Activated CD4-positive, alpha-beta T cell treated with anti-CD3 and anti-CD28 coated beads, Interleukin-10, Interleukin-2, amounts not matched to agents 100 ng/mL and 50 ng/mL, durations not matched to agents 16 hours and 8 hours (primary cell): ENCODE results near the gene SLC25A10.
"Not testable (repeated sequence)": the region's sequence is repeated elsewhere in the genome, so short reads cannot be mapped to it uniquely, and the experiment has no call there.

Experiments
- DNase-seq: peaks from one replicate; pipeline ENCODE4 v3.0.0-alpha.2; 2020

The SLC25A10 gene

GRCh38 chr17:81722184-81723120 is 10.4 kb downstream of the SLC25A10 start:
- no peak for DNase-seq

DNA sequence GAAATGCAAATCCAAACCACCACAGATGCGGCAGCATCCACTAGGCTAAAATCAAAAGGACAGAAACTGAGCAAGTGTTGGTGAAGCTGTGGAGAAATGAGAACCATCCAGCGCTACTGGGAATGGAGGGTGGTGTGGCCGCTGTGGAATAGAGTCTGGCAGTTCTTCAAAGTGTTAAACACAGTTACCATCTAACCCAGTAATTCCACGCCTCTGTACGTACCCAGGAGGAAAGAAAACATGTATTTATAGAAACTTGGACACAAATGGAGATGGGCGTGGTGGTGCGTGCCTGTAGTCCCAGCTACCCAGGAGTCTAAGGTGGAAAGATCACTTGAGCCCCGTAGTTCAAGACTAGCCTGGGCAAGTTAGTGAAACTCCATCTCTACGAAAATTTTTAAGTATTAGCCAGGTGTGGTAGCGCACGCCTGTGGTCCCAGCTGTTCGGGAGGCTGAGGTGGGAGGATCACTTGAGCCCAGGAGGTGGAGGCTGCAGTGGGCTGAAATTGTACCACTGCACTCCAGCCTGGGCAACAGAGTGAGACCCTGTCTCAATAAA is 11.6 kb downstream of the SLC25A10 start:
- DNase-seq = no peak

DNA sequence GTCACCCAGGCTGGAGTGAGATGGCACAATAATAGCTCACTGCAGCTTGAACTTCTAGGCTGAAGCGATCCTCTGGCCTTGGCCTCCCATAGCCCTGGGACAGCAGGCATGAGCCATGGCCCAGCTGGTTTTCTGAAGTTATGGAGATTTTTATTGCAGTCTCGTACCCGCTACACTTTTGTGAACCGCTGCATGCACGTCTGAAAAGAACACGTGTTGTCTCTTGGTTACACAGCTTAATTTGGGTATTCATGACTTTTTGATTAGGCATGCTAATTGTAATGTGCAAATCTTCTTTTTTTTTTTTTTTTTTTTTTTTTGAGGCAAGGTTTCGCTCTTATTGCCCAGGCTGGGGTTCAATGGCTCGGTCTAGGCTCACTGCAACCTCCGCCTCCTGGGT is 13.4 kb downstream of the SLC25A10 start:
- no peak for DNase-seq

- no peak for DNase-seq
Measured at GRCh38 chr17:81726004-81726403, 13.9 kb downstream of the SLC25A10 start.

- no peak for DNase-seq
Measured at GRCh38 chr17:81727324-81728031, 15.4 kb downstream of the SLC25A10 start.

GRCh38 chr17:81733507-81734404 is 21.7 kb downstream of the SLC25A10 start:
- DNase-seq = peak; percentile 79

DNA sequence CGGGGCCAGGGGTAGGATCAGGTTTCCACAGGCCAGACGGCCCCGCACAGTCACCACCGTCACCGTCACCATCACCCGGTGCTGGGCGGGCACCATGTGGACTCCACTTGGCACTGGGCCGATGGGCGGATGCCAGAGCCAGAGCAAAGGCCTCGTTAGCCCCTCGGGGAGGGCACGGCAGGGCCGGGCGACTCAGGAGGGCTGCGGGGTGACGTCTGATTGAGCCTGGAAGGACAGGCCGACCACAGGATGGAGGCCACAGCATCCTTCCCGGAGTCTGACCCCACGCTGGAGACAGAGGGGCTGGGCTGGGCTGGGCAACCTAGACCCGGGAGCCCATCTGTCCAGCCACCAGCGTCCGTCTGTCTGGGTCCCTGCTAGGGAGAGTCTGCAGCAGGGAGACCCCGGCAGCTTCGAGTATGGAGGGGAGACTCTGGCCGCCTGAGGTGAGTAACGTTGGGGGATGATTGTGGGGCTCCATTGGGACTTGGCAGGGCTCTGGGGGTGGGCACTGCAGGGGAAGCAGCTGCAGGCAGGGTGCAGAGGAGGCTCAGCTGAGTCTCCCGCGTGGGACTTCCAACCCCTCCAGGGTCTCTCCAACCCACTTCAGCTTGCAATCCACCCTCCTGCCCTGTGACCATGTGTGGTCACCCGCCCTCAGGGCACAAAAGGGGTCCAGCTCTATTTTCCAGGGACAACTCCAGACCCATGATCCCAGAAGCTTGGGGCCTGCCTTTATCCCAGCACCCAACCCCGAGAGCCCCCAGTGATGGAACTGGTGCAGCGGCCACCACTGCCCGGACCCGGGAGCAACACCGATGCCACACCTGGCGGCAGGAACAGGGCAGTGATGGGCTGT is 22.6 kb downstream of the SLC25A10 start:
- DNase-seq = no peak

GRCh38 chr17:81735264-81736102 is 23.4 kb downstream of the SLC25A10 start:
- peak; percentile 42 for DNase-seq

- DNase-seq = no peak
Measured at GRCh38 chr17:81737947-81738800, 26.1 kb downstream of the SLC25A10 start.

DNA sequence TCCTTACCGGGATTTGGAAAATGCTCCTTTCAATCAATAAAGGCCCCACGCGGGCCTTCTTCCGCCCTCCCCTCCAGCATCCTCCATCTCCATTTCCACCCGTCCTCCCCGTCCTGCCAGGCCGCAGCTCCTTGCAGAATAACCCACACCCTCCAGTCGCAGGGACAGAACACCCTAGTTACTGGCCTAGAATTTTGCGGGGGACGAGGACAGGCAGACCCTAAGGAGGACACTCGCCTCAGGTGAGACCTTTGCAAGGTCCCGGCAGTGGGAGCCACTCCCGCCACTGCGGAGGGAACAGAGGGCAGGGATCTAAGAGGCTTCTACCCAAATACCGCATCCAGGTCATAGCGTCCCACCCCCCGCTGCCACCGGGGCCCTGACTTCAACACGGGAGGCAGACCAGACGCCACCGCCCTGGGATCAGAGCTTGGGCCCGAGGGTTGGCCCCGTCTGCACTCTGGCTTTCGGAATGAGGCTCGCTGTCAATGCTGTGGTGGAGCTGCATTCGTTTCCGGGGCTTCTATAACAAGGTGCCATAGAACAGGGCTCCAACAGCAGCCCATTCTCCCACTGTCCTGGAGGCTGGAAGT is 26.8 kb downstream of the SLC25A10 start:
- DNase-seq = no peak

GRCh38 chr17:81739593-81739992 is 27.5 kb downstream of the SLC25A10 start:
- not testable (repeated sequence) for DNase-seq

- DNase-seq = no peak
Measured at GRCh38 chr17:81740395-81740961, 28.4 kb downstream of the SLC25A10 start.

DNA sequence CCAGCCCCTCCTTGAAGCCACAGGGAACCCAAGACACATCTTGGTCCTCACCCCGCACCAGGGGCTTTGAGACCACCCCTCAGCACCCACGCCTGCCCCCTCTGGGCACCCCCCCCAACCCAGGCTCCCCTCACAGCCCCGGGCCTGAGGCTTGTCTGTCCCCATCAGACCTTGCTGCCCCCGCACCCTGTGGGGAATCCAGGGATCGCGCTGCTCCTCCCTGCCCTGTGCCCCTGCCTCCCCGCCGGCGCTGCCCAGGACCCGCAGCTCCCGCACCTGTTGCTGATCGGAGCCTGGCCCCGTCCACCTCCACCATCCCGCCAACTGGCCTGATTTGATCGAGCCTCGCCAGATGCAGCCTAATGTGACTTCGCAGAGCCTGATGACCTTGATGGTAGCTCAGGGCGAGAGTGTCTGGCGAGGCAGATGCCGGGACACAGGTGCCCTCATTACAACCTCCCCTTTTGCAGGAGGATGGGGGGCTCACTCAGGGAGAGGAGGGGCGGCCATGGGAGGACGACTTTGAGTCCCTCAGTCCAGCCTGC is 29.0 kb downstream of the SLC25A10 start:
- no peak for DNase-seq

GRCh38 chr17:81741594-81742452 is 29.7 kb downstream of the SLC25A10 start:
- no peak for DNase-seq
